K562 (cell line): ENCODE data around the gene CYP2D6. TPM values are rescaled to one million over a fixed set of nuclear protein-coding genes. Genes with fewer than 3 reads are reported as not detected.
"Not testable (repeated sequence)": the region's sequence is repeated elsewhere in the genome, so short reads cannot be mapped to it uniquely, and the experiment has no call there.

ENCODE experiments used
- ATAC-seq: fragments of 200-7000 bp; cut with Tn5 transposase; 3 replicates; pipeline ENCODE4 v1.9.1; 2020; ENCODE audit warnings: moderate library complexity
- BruUV-seq: library from RNA; stranded (reverse); fragments of 400-500 nt; replicated peaks from 2 replicates; lab custom pipeline; 2021; lab: Mats Ljungman, UMichigan
- CTCF ChIA-PET: fragments of 300-600 bp; formaldehyde crosslinking; extraction: SDS; loops from one replicate; lab custom pipeline; 2021; ENCODE audit warnings: low intra/inter-chr PET ratio; lab: Yijun Ruan, JAX
- POLR2A ChIA-PET: fragments of 300-600, 350-650 bp; sonication (Branson Sonifier 250); formaldehyde crosslinking; extraction: SDS; loops from one replicate; lab custom pipeline; 2021; ENCODE audit warnings: antibody characterized with exemption, inconsistent platforms; lab: Yijun Ruan, JAX
- DNase-seq, 4 experiments: peaks; one replicate each; pipeline versions ENCODE4 v3.0.0 to v3.0.0-alpha.2; 2011 to 2018; ENCODE audit warnings: low spot score in 3 of 4, mixed read lengths in 3 of 4; ENCODE audit errors: extremely low read depth in 1 of 4
- FAIRE-seq: peaks from 2 replicates; lab custom pipeline; 2011; peaks lifted over from hg19 to GRCh38; lab: Jason Lieb, UNC
- H2AFZ ChIP-seq: 2 replicates; pipeline ENCODE4 v1.6.0; 2011; ENCODE audit warnings: low read depth, low read length, control low read depth, inconsistent platforms
- H3K27ac ChIP-seq: fragments of 200-600 bp; 3 replicates; pipeline ENCODE4 v1.8.0; 2011; ENCODE audit warnings: low read depth, mild to moderate bottlenecking, control low read depth, inconsistent platforms, low read length, moderate library complexity, mixed read lengths; ENCODE audit errors: extremely low read depth
- H3K27me3 ChIP-seq, 2 experiments: fragments of 300-600 bp in 1 of 2; 2 replicates in 1 of 2; 3 replicates in 1 of 2; pipeline versions ENCODE4 v1.6.0 to v1.8.0; 2011; ENCODE audit warnings: inconsistent platforms in 2 of 2, low read length in 2 of 2, mild to moderate bottlenecking in 1 of 2, mixed read lengths in 1 of 2, moderate library complexity in 1 of 2; ENCODE audit not compliant: control insufficient read depth in 2 of 2, insufficient read depth in 2 of 2
- H3K36me3 ChIP-seq: fragments of 300-600 bp; 3 replicates; pipeline ENCODE4 v1.8.0; 2011; ENCODE audit warnings: mild to moderate bottlenecking, low read length, inconsistent platforms; ENCODE audit not compliant: control insufficient read depth, insufficient read depth
- H3K4me1 ChIP-seq, 2 experiments: fragments of 200-600 bp in 1 of 2; replicated peaks in 1 of 2; 2 replicates in 1 of 2; 3 replicates in 1 of 2; pipeline versions ENCODE4 v1.5.1 to v1.8.0; 2011; ENCODE audit warnings: inconsistent platforms in 2 of 2, low read length in 2 of 2, mild to moderate bottlenecking in 1 of 2, mixed read lengths in 1 of 2, moderate library complexity in 1 of 2; ENCODE audit not compliant: control insufficient read depth in 2 of 2, insufficient read depth in 2 of 2
- H3K4me2 ChIP-seq: 2 replicates; pipeline ENCODE4 v1.6.1; 2011; ENCODE audit warnings: low read length, control low read depth, inconsistent platforms, mixed read lengths; ENCODE audit not compliant: insufficient read depth
- H3K4me3 ChIP-seq: fragments of 200-600 bp; sonication (generic), shearing (Covaris generic); 2 replicates; pipeline ENCODE4 v1.5.1; 2016; ENCODE audit warnings: control low read depth, inconsistent platforms
- H3K79me2 ChIP-seq: fragments of 200-600 bp; 3 replicates; pipeline ENCODE4 v1.8.0; 2011; ENCODE audit warnings: low read length, inconsistent platforms; ENCODE audit not compliant: control insufficient read depth, insufficient read depth
- H3K9ac ChIP-seq, 2 experiments: 2 replicates each; pipeline versions ENCODE4 v1.6.0 to v1.6.1; 2011; ENCODE audit warnings: low read depth in 2 of 2, low read length in 2 of 2, control low read depth in 1 of 2, inconsistent platforms in 1 of 2, mild to moderate bottlenecking in 1 of 2, mixed read lengths in 1 of 2; ENCODE audit not compliant: insufficient read depth in 1 of 2
- H3K9me1 ChIP-seq: one replicate; pipeline ENCODE4 v1.6.0; 2011; ENCODE audit warnings: inconsistent platforms, mild to moderate bottlenecking, low read length, moderate library complexity; ENCODE audit not compliant: control insufficient read depth, insufficient read depth
- H3K9me3 ChIP-seq: replicated peaks from 2 replicates; pipeline ENCODE4 v1.5.1; 2011; ENCODE audit warnings: low read depth, low read length, inconsistent platforms; ENCODE audit not compliant: control insufficient read depth, insufficient read depth
- H4K20me1 ChIP-seq: replicated peaks from 2 replicates; pipeline ENCODE4 v1.6.1; 2011; ENCODE audit warnings: low read length, inconsistent platforms, mixed read lengths; ENCODE audit not compliant: control insufficient read depth, insufficient read depth
- CBX3 ChIP-seq, 2 experiments: IDR thresholded peaks; 1 replicate in 1 of 2; 2 replicates in 1 of 2; pipeline ENCODE4 v1.6.1; 2012; ENCODE audit warnings: inconsistent platforms in 2 of 2, low read length in 2 of 2, borderline replicate concordance in 1 of 2, control low read depth in 1 of 2
- CBX5 ChIP-seq: IDR thresholded peaks from 2 replicates; pipeline ENCODE4 v1.6.1; 2014; ENCODE audit warnings: low read depth, borderline replicate concordance
- RFX1 ChIP-seq: fragments of 450-650 bp; IDR thresholded peaks from 2 replicates; pipeline ENCODE4 v1.6.1; 2016; ENCODE audit warnings: mild to moderate bottlenecking, moderate library complexity
- TRIM24 ChIP-seq, 2 experiments: fragments of 450-650 bp; IDR thresholded peaks; 2 replicates each; pipeline ENCODE4 v1.6.1; 2016
- TRIM28 ChIP-seq: fragments of 450-650 bp; IDR thresholded peaks from 2 replicates; pipeline ENCODE4 v1.6.1; 2017
- XRCC3 ChIP-seq: fragments of 450-650 bp; IDR thresholded peaks from 2 replicates; pipeline ENCODE4 v1.6.1; 2017; ENCODE audit warnings: mild to moderate bottlenecking, moderate library complexity
- ZNF561 ChIP-seq: fragments of 450-650 bp; formaldehyde crosslinking; conservative IDR thresholded peaks from 2 replicates; pipeline ENCODE4 v1.4.0; 2020; ENCODE audit warnings: mild to moderate bottlenecking, moderate library complexity
- WGBS: fragments of 100-300 bp; shearing (Covaris generic); methylation state at CpG from one replicate; pipeline ENCODE4 v1.1.6; 2016; ENCODE audit warnings: low coverage, mixed read lengths; ENCODE audit not compliant: insufficient coverage; ENCODE audit errors: missing lambda C conversion rate; 5-methylcytosine and 5-hydroxymethylcytosine counted together
- in situ Hi-C: fragments of 300-500 bp; cut with MboI; formaldehyde crosslinking; loops from 4 replicates; pipeline ENCODE4 v1.15.0; 2018; ENCODE audit warnings: inconsistent platforms, mixed read lengths
- intact Hi-C: fragments of 100-400 bp; cut with micrococcal nuclease; formaldehyde crosslinking; loops from 2 replicates; pipeline ENCODE4 v1.14.2; 2022
- polyA plus RNA-seq, 8 experiments: library from polyadenylated mRNA; depleted of rRNA in 4 of 8; stranded (reverse) in 5 of 8; unstranded in 3 of 8; fragments of >200 nt; fragmentation: Nextera tagmentation in 2 of 8; fragmentation: Illumina TruSeq in 1 of 8; extraction: Ambion mirVana in 2 of 8; extraction: Trizol in 1 of 8; gene quantifications; 2 replicates each; pipeline versions ENCODE4 v1.2.1 to v1.2.3, GENCODE V29; 2011 to 2014; ENCODE audit warnings: inconsistent platforms in 1 of 8, missing spikeins in 1 of 8
- total RNA-seq, 7 experiments: library from RNA; depleted of rRNA in 6 of 7; stranded (reverse); fragments of >200 nt in 6 of 7; fragmentation: Illumina TruSeq in 2 of 7; extraction: Trizol in 2 of 7; gene quantifications; 2 replicates each; pipeline versions ENCODE4 v1.2.1 to v1.2.3, GENCODE V29; 2011 to 2021; ENCODE audit warnings: low replicate concordance in 1 of 7
- TF ChIP-seq, protein P1 (sequence below): fragments of 450-650 bp; IDR thresholded peaks from 2 replicates; pipeline ENCODE4 v1.6.1; 2018; ENCODE audit warnings: mild to moderate bottlenecking, low read depth; ENCODE audit not compliant: partially characterized antibody

The CYP2D6 gene
- total and polyA plus RNA-seq, 9 of the 15 experiments (the other 6 are each of a cell fraction or from before 2014, with no cell fraction given), result 0.04 to 0.20 (median 0.09) TPM; not detected in 5

DNA sequence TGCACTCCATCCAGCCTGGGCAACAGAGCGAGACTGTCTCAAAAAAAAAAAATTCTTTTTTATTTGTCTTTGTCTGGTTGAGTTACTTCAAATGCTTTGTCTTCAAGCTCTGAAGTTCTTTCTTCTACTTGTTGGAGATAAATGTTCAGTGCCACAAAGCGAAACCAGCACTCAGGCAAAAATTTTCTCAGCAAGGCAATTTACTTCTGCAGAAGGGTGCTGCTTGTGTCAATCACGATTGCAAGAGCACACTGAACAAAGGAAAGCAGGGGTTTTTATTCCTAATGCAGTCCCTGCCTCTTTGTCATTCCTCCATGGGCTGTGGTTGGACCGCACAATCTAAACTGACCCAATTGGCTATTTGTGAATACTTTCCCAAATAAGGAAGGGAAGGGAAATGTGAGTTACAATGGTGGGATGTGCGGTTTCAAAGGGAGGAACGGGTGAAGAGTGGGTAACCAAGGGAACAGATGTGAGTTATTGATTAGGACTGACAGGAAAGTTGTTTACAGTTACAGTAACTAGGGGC is 26.2 kb downstream of the CYP2D6 start:
- H3K27ac ChIP-seq, H3K4me3 ChIP-seq, intact Hi-C loops, H3K79me2 ChIP-seq, POLR2A ChIA-PET, ATAC-seq, H3K9me1 ChIP-seq, CTCF ChIA-PET, FAIRE-seq, H3K27me3 ChIP-seq, H3K4me1 ChIP-seq, H3K9ac ChIP-seq, in situ Hi-C loops, DNase-seq, BruUV-seq, H3K4me2 ChIP-seq, H2AFZ ChIP-seq, H3K9me3 ChIP-seq, H4K20me1 ChIP-seq, H3K36me3 ChIP-seq: not testable (repeated sequence)
- WGBS, result 37% methylated on average over 6 of the region's 6 CpGs
- TF ChIP-seq TRIM28 (peak; percentile 92), ZNF561 (CRISPR knock-in tag) (peak; percentile 81), XRCC3 (peak; percentile 61; the same call in 1 of the 2 replicates), TRIM24 (IDR thresholded peaks at IDR 0.05) (peak in 1 of 2 experiments; percentile 39; a peak in 1 of 4 replicates), CBX5 (peak; percentile 82; the same call in 1 of the 2 replicates), RFX1 (peak; percentile 39; the same call in 1 of the 2 replicates), CBX3 (IDR thresholded peaks at IDR 0.05; ENCODE audit: borderline replicate concordance in 1 of 2, low read length in 2 of 2) (peak in 1 of 2 experiments; percentile 82; a peak in 2 of 3 replicates)
- TF ChIP-seq, protein P1, sequence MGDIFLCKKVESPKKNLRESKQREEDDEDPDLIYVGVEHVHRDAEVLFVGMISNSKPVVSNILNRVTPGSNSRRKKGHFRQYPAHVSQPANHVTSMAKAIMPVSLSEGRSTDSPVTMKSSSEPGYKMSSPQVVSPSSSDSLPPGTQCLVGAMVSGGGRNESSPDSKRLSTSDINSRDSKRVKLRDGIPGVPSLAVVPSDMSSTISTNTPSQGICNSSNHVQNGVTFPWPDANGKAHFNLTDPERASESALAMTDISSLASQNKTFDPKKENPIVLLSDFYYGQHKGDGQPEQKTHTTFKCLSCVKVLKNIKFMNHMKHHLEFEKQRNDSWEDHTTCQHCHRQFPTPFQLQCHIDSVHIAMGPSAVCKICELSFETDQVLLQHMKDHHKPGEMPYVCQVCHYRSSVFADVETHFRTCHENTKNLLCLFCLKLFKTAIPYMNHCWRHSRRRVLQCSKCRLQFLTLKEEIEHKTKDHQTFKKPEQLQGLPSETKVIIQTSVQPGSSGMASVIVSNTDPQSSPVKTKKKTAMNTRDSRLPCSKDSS, result peak; percentile 96
